Stomach (tissue), 4 donors: ENCODE data around the gene THEMIS.

Experiments
- EP300 ChIP-seq: sonication (generic); formaldehyde crosslinking; IDR thresholded peaks from one replicate; pipeline ENCODE4 v1.6.1; 2017; ENCODE audit warnings: antibody characterized with exemption
- TF ChIP-seq, protein P1 (sequence below), 7 experiments: fragments of 450-650 bp in 4 of 7; fragments of 200-600 bp in 3 of 7; sonication (generic) in 3 of 7; IDR thresholded peaks; one replicate each; pipeline ENCODE4 v1.5.1; 2016 to 2019; ENCODE audit warnings: antibody characterized with exemption in 7 of 7, control low read depth in 2 of 7, mild to moderate bottlenecking in 1 of 7

DNA sequence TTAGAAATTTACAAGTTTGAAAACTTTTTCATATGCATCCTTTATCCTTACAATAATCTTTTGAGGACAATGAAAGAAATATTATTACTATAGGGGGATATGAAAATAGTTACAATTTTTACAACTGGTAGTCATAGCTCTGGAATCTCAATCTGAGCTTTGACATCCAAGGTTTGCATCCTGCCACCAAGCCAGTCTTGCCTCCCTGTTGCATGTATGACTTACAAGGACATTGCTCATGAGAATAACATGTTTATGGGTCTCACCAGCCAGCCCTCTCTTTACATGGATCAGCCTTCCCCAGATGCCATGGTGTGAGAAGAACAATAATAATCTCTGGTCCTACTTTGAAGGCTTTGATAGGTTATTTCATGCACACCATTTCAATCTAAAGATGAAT lies 67.5 kb downstream of the THEMIS start:
- TF ChIP-seq, protein P1, sequence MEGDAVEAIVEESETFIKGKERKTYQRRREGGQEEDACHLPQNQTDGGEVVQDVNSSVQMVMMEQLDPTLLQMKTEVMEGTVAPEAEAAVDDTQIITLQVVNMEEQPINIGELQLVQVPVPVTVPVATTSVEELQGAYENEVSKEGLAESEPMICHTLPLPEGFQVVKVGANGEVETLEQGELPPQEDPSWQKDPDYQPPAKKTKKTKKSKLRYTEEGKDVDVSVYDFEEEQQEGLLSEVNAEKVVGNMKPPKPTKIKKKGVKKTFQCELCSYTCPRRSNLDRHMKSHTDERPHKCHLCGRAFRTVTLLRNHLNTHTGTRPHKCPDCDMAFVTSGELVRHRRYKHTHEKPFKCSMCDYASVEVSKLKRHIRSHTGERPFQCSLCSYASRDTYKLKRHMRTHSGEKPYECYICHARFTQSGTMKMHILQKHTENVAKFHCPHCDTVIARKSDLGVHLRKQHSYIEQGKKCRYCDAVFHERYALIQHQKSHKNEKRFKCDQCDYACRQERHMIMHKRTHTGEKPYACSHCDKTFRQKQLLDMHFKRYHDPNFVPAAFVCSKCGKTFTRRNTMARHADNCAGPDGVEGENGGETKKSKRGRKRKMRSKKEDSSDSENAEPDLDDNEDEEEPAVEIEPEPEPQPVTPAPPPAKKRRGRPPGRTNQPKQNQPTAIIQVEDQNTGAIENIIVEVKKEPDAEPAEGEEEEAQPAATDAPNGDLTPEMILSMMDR (IDR thresholded peaks at IDR 0.05) = no peak
- no peak for TF ChIP-seq EP300
